MV-4-11 (cell line): ENCODE data around the gene TNFRSF21.
"Not testable (repeated sequence)": the region's sequence is repeated elsewhere in the genome, so short reads cannot be mapped to it uniquely, and the experiment has no call there.

Source experiments
- DNase-seq: peaks from one replicate; lab custom pipeline; 2025; lab: John Stamatoyannopoulos, UW

Gene TNFRSF21

GRCh38 chr6:47251396-47251795, 58.3 kb downstream of the TNFRSF21 start:
- no peak for DNase-seq

- DNase-seq = no peak
Observed at GRCh38 chr6:47250302-47250701, 59.4 kb downstream of the TNFRSF21 start.

- no peak for DNase-seq
Observed at GRCh38 chr6:47248446-47248845, 61.3 kb downstream of the TNFRSF21 start.

- DNase-seq = peak; percentile 63
Observed at GRCh38 chr6:47247227-47247797, 62.4 kb downstream of the TNFRSF21 start.

GRCh38 chr6:47246551-47246950, 63.2 kb downstream of the TNFRSF21 start:
- no peak for DNase-seq

GRCh38 chr6:47245745-47246371, 63.8 kb downstream of the TNFRSF21 start:
- DNase-seq = peak; percentile 76

- peak; percentile 99 for DNase-seq
Observed at GRCh38 chr6:47242483-47243386, 67.0 kb downstream of the TNFRSF21 start.

- DNase-seq = peak; percentile 20
Observed at GRCh38 chr6:47241742-47242482, 67.8 kb downstream of the TNFRSF21 start.

- no peak for DNase-seq
Observed at GRCh38 chr6:47240277-47240890, 69.3 kb downstream of the TNFRSF21 start.

GRCh38 chr6:47239546-47239945, 70.2 kb downstream of the TNFRSF21 start:
- no peak for DNase-seq

- DNase-seq = no peak
Observed at GRCh38 chr6:47238456-47238995, 71.2 kb downstream of the TNFRSF21 start.

- peak; percentile 25 for DNase-seq
Observed at GRCh38 chr6:47237196-47237595, 72.5 kb downstream of the TNFRSF21 start.

- DNase-seq = peak; percentile 77
Observed at GRCh38 chr6:47235964-47236760, 73.5 kb downstream of the TNFRSF21 start.

- peak; percentile 32 for DNase-seq
Observed at GRCh38 chr6:47235421-47235820, 74.3 kb downstream of the TNFRSF21 start.

GRCh38 chr6:47234266-47234933, 75.3 kb downstream of the TNFRSF21 start:
- DNase-seq = no peak

- no peak for DNase-seq
Observed at GRCh38 chr6:47231151-47231550, 78.6 kb downstream of the TNFRSF21 start.

- DNase-seq = peak; percentile 62
Observed at GRCh38 chr6:47230579-47230978, 79.1 kb downstream of the TNFRSF21 start.

GRCh38 chr6:47229255-47229654, 80.5 kb downstream of the TNFRSF21 start:
- no peak for DNase-seq

- DNase-seq = not testable (repeated sequence)
Observed at GRCh38 chr6:47228093-47228492, 81.6 kb downstream of the TNFRSF21 start.

GRCh38 chr6:47223251-47223650, 86.5 kb downstream of the TNFRSF21 start:
- DNase-seq = peak; percentile 1
